ENCODE data around the gene CLDN5. TPM values are rescaled to one million over a fixed set of nuclear protein-coding genes. Genes with fewer than 3 reads are reported as not detected.

The CLDN5 gene
- total RNA-seq, 1 donor from 2014 or later, result 10.4 TPM

DNA sequence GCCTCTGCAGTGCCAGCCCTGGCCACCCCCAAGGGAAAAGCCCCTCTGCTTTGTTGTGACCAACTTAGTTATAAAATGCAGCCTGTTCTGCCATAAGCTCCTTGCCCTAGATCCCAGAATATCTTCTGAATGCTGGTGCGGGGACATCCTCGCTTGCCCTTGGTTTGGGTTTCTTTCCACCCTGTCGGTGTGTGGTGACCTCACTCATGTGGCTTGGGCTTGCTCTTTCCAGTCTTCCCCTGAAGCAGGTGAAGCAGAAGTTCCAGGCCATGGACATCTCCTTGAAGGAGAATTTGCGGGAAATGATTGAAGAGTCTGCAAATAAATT is 16.7 kb downstream of the CLDN5 start:
- ATAC-seq, result no peak

DNA sequence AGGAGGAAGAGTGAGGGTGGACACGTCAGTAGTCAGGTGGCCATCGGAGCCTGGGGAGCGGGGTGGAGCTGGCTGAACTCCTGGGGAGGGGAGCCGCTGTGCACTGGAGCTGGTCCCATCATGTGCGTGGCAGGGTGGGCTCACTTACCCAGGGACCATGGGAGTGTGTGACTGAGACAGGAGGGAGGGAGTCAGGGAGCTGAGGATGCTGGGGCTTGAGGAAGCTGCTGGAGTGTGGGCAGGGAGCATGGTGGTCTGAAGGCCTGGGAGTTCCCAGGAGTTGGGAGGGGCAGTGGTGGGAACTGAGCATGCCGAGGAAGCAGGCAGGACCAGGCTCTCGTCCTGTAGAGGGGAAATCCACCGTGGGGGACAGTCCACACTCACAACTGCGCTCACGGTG is 18.0 kb downstream of the CLDN5 start:
- DNase-seq (ENCODE audit: low spot score) (no peak), ATAC-seq (no peak)

More for the DNA sequence above, 16.7 kb downstream of the CLDN5 start:
- no peak for DNase-seq (ENCODE audit: low spot score)

DNA sequence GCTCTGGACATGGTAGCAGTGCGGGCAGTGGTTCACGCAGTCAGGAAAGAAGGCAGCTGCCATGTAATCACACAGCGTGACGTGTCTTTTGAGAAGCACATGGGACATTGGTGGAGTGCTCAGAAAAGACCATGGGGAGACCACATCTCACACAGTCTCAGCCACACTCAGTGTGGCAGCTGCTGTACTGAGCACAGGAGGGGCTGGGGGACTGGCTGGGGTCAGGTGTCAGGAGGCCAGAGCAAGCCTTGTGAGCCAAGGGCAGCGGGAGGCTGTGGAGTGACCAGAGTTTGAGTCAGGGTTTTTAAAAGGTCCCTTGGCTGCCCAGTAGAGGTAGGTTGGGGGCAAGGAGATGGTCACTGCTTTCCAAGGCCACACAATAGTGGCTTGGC is 18.5 kb downstream of the CLDN5 start:
- ATAC-seq (no peak), DNase-seq (ENCODE audit: low spot score) (no peak)

DNA sequence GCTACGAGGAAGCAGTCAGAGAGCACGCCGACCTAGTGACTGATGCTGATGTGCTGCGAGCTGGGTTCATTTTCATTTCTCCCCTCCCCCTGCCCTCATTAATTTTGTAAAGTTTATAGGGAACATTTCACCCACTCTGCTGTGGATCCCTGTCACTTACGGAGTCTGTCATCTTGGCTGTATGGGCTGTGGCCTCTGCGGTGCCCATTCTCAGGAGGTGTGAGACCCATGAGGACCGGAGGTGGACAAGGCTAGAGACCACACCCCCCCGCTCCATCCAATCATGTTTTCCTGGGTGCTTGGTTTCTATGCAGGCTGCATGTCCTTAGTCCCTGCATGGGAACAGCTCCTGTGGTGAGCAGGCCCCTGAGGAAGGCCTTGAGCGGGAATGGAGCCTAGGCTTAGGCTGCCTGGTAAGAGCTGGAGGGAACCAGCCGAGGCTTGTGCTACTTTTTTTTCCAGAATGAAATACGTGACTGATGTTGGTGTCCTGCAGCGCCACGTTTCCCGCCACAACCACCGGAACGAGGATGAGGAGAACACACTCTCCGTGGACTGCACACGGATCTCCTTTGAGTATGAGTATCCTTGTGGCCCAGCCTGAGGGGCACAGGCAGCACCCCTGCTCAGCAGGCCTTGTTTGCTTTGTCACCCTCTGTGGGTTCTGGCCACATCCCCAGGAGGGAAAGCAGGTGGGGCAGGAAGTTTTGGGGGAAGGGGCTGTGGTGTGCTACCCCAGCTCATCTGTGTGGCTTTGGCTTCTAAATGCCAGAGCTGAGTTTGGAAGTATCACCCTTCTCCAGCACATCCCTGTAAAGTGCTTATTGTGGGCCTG is 19.1 kb downstream of the CLDN5 start:
- ATAC-seq, result no peak
- peak; percentile 35 for DNase-seq (ENCODE audit: low spot score)

DNA sequence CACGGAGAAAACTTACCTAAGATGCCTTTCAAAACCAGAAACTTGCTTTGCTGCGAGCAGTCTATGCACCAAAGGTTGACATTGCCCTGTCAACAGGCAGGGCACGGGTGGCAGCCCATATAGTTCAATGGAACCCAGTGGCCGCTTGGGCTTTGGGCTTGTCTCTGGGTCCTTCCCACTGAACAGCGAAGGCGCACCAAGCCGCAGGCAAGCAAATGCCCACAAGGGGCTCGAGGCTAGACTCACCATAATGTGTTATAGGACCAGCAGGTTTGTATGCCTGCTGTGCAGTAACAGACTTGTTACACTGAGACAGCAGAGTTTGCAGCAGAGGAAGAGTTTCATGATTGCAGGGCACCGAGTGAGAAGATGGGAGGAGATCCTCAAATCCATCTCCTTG is 20.3 kb downstream of the CLDN5 start:
- DNase-seq (ENCODE audit: low spot score) (peak; percentile 30), ATAC-seq (no peak)

DNA sequence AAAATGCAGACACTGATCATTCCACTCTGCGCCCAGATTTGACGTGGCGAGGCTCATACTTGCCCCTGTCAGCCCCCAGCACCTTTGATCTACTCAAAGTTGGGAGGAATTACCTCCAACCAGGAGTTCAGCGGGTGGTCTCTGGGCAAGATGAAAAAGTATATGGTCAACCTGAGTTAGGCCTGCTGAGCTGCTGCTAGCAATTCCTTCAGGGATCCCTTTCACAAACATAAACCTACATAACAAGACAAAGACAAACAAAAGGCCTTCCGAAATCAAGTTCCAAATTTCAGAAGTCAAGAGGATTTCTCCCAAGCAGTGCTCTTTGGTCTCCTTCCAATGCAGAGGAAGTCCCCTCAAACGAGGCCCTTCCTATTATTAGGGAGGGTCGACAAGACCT is 20.8 kb downstream of the CLDN5 start:
- no peak for ATAC-seq
- no peak for DNase-seq (ENCODE audit: low spot score)

DNA sequence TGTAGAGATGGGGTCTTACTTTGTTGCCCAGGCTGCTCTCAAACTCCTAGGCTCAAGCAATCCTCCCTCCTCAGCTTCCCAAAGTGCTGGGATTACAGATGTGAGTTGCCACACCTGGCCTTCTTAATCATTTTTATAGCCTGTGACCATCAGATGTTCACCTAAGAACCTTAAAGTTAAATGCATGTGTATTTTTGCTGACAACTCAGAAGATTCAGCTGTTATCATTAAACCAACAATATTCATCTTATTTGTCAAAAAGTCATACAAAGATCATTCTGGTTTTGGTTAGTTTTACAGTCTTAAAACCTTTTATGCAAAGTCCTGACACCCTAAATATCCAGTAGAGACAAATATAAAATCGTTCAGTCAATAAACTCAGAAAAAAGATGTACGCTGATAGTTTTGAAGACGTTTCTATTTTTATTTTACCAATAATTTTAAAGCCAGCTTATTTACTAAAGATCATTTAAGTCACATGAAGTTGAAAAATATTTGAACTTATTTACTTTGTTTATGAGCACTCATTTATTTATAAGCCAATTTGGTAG is 22.2 kb downstream of the CLDN5 start:
- DNase-seq (ENCODE audit: low spot score), result no peak
- no peak for ATAC-seq

DNA sequence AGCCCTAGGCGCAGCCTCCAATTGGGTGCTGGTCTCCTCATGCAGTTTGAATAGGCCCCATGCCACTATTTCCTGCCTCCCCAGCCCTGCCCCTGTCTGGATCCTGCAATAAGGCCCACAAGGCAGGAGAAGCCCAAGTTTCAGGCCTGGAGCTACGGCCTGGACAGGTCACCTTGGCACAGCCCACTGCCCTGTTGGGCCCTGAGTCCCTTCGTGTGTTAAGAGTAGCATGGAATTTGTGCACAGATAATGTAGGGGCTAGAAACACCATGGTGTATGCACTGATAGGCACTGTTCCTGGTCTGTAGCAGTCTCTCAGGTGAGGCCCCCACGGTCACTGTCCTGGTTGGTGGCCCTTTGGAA is 24.3 kb downstream of the CLDN5 start:
- DNase-seq (ENCODE audit: low spot score) (no peak), ATAC-seq (no peak)

DNA sequence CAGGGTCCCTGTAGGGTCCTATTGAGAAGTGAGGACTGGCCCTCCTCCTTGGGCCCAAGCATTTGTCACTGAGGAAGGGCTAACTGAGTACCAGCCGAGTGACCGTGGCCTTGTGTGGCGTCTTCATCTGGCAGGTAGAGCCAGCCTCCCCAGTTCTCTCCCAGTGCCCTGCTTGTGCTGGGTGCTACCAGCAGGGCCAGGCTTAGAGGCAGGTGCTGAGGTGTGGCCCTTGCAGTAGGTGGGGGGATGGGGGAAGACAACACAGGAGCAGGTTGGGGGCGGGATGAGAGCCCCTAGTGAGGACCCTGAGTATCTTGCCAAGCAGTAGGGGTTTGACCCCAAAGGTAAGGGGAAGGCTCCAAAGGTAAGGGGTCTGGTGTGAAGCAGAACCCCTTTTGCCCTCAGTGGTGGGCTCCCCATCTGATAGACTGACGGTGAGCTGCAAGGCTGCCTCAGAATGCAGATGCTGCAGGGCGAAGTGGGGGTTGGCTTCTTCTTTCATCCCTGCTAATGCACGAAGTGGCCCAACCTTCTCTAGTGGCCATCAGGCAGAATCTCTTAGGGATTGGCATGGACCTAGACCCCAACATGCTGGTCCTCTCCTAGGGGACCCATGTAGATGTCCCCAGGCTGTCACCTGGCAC is 24.9 kb downstream of the CLDN5 start:
- DNase-seq (ENCODE audit: low spot score) (no peak), ATAC-seq (no peak)

DNA sequence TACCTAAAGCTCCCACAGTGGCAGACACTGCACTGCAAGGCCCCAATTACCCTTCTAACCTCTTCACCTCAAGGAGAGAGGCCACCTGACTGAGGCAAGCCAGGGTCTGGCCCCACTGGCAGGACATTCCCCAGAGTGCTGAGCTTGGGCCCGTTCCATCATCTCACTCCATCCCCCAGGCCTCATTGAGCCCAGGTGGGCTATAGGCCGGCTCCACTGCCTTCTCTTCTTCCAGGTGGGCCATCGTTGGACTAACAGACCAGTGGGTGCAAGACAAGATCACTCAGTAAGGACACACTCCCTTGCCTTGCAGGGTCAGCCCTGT is 25.4 kb downstream of the CLDN5 start:
- no peak for DNase-seq (ENCODE audit: low spot score)
- ATAC-seq, result no peak

DNA sequence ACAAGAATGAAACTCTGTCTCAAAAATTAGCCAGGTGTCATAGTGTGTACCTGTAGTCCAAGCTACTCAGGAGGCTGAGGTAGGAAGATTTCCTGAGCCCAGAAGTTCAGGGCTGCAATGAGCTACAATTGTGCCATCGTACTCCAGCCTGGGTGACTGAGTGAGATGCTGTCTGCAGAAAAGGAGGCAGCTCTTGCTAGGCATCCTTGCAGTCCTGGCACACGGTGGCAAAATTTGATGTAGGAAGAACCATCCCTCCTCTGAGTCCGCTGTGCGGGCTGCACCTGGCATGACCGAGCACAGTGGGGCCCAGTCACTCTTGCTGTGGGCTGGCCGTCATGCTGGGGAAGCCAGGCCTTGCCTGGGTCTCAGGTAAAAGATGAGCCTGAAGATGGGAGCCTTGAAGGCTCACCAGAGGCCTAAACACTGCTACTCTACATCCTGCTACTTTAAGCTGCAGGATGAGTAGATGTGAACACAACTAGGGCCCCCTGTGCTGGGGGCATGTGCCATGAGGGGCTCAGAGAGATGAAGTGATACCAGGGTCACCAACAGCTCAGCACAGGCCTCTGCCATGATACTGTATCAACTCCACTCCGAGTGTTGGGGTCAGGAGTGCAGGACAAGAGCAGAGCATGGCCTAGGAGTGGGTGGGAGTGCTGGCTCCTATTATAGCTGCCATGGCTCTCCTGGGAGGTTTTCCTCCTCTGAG is 25.9 kb downstream of the CLDN5 start:
- no peak for DNase-seq (ENCODE audit: low spot score)
- no peak for ATAC-seq

DNA sequence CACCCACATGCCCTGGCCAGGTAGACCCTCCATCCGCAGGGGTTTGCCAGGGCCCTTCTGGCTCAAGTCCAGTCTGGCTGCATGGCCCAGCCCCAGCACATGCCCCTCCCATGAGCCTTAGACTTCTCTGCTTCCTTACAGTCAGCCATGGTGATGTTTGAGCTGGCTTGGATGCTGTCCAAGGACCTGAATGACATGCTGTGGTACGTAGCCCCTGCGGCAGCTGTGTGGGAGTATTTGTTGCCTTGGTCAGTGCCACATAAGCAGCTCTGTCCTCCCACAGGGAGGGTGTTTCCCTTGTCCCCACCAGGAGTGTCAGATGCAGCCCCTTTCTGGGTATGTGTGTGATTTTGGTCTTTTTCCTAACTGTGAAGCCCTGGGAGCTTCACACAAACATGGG is 27.0 kb downstream of the CLDN5 start:
- DNase-seq (ENCODE audit: low spot score) (no peak), ATAC-seq (no peak)

DNA sequence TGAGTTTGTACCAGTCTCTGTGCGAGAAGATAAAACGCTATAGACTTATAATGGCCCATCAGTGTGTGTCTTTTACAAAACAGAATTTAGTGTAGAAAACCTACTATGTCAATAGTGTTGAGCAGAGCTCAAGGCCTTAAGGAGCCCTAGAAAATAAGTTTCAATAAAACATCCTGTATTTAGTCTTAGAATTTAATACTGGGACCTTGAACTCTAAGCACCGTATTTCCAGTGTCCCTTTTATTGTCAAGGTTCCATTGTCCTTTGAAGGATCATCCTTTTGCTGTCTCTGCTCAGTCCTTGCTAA is 27.9 kb downstream of the CLDN5 start:
- ATAC-seq, result no peak

DNA sequence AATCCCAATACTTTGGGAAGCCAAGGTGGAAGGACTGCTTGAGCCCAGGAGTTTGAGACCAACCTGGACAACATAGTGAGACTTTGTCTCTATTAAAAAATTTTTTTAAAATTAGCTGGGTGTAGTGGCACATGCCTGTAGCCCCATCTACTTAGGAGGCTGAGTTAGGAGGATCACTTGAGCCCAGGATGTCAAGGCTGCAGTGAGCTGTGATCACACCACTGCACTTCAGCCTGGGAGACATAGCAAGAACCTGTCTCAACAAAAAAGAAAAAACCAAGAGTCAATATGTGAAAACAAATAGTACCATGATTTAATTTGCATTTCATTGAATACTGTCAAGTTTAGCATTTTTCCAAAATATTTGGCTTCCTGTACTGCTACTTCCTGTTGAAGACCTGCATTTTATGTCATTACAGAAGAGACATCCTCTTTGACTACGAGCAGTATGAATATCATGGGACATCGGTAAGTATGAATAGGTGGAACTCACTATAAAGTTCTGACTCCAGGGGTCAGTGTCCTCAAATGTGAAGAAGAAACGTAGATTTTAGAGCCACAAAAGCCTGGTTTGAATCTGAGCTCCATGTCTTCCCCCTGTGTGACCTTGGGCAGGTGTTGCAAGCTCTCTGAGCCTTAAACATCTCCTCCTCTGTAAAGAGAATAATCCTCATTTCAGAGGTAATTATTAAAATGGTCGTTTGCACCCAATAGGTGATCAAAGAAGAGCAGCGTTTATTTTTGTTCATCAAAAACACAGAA is 28.5 kb downstream of the CLDN5 start:
- DNase-seq (ENCODE audit: low spot score) (no peak), ATAC-seq (peak; percentile 89)

More for the DNA sequence above, 27.9 kb downstream of the CLDN5 start:
- DNase-seq (ENCODE audit: low spot score), result no peak

DNA sequence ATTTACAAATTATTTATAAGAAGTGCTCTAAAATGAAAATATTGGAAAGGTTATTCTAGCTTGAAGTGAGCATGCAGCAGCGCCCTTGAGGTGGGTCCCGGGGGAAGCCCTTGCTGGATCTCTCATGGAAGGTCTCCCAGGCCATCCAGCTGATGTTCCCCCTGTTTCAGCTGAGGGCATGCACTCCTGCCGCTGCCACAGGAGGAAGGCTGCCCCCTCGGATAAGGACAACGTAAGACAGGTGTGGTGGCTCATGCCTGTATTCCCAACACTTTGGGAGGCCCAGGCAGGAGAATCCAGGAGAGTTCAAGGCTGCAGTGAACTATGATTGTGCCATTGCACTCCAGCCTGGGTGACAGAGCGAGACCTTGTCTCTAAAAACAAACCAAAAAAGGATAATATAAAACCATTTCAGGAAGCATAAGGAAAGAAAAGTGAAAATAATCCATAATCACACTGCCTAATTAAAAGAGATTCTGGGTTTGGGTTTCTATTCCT is 29.5 kb downstream of the CLDN5 start:
- ATAC-seq, result no peak
- DNase-seq (ENCODE audit: low spot score), result no peak

DNA sequence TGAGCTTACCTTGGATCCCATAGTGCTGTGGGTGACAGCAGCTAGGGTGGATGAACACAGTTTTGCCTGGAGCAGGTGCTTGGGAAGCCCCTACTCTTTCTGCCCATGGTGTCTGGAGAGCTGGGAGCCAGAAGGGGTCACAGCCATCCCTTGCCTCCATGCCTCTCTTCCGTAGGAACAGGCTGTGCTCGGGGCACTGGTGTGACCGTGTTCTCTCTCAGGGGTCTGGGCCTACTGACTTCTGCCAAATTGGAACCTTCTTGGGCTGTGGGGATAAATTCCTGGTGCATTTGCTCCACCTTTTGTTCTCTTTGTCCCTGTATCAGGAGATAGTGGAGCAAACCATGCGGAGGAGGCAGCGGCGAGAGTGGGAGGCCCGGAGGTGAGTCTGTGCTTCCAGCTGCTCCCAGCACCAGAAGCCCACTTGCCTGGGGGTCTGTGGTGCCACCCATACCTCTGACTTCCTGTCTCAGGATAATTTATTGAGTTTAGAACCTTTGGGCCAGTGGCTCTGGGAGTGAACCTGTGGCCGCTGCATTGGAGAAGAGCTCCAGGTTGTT is 30.1 kb downstream of the CLDN5 start:
- DNase-seq (ENCODE audit: low spot score) (no peak), ATAC-seq (no peak)

DNA sequence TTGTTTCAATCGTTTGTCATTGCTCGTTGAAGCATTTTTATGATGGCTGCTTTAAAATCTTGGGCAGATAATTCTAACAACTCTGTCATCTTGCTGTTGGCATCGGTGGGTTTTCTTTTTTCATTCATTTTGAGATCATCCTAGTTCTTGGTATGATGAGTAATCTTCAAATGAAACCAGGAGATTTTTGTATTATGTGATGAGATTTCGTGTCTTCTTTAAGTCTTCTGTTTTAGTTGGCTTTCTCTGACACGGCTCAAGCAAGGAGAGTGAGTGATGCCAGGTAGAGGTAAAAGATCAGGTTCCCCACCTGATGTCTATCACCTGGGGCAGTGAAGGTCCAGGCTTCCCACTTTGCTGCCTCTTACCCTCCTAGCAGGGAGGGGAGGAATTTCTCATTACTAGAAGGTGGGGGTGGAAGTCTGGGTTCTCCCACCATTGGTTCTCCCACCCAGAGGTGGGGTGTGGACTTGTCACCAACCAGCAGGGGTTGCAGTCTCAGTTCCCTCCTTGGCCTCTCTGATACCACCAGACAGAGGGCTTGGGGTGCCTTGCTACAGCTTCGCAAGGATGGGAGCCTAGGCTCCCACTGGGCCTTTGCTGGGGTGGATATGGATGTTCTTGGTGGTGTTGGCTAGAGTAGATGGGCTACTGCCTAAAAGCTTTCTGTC is 31.6 kb downstream of the CLDN5 start:
- ATAC-seq (no peak), DNase-seq (ENCODE audit: low spot score) (no peak)

DNA sequence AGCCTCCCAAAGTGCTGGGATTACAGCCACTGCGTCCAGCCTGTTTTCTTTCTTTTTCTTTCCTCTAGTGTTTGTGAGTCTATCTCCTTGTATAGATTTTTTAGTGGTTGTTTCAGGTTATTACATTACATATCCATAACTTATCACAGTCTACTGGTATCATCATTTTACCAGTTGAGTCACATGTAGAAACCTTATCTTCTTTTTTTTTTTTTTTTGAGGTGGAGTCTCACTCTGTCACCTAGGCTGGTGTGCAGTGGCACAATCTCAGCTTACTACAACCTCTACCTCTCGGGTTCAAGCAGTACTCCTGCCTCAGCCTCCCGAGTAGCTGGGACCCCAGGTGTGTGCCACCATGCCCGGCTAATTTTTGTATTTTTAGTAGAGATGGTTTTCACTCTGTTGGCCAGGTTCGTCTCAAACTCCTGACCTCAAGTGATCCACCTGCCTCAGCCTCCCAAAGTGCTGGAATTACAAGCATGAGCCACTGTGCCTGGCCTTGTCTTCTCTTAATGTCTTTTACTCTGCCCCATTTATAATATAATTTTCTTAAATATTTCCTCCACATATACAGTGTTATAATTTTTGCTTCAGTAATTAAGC is 33.5 kb downstream of the CLDN5 start:
- no peak for DNase-seq (ENCODE audit: low spot score)
- ATAC-seq, result no peak

DNA sequence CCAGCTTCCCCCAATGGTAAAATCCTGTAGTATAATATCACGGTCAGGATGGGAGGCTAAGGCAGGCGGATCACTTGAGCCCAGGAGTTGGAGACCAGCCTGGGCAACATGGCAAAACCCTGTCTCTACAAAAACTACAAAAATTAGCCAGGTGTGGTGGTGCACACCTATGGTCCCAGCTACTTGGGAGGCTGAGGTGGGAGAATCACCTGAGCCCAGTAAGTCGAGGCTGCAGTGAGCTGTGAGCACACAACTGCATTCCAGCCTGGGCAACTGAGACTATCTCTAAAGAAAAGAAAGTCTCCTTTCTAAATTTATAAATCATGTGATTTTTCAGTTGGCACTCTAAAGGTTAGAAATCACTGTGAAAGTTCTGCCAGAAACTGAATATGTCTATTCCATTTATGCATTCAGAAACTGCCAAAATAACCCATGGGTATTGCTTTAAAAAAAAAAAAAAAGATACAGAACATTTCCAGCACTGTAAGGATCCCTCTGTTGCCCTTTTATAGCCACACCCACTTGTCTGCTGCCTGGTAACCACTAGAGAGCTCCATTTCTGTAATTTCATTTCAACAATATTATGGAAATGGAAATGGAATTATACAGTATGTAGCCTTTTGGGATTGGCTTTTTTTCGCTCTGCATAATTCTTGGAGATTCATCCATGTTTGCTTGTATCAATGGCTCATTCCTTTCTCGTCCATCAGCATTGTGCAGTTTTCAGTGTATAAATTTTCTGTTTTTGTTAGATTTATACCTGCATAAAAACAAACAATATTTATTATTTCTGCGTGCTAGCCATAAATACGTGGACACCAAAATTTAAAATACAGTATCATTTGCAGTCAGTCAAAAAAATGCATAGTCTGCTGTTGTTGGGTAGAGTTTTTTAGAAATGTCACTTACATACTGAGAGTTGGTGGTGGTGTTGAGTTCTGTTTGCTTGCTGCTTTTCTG is 35.0 kb downstream of the CLDN5 start:
- no peak for DNase-seq (ENCODE audit: low spot score)
- peak; percentile 65 for ATAC-seq

Measured in left lobe of liver (tissue), 2 donors.